SIG-M5 treated with dmso at 0.1 percent for 504 hours (cell line): ENCODE results near the gene DAGLA.

Source experiments
- DNase-seq: peaks from one replicate; lab custom pipeline; 2025; ENCODE audit not compliant: unreplicated experiment; lab: John Stamatoyannopoulos, UW

The DAGLA gene

DNA sequence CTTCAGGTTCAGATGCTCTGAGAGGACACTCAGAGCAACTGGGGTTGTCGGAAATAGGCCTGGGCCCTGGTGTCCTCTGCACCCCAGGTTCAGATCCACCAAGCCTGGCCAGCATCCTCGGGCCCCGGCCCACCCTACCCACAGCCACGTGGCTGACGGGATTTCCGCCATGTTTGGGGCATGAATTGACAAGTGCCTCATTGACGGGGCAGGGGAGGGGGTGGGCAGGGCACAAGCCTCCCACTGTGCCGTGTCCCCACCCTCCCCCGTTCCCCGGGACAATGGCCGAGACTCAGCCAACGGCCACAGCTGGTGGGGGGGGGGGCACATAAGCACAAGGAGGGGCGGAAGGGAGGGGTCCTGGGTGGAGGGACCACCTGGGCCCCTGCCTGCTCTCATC, 80.8 kb downstream of the DAGLA start:
- DNase-seq, result no peak

- no peak for DNase-seq
Measured at GRCh38 chr11:61761440-61762222, 81.4 kb downstream of the DAGLA start.

DNA sequence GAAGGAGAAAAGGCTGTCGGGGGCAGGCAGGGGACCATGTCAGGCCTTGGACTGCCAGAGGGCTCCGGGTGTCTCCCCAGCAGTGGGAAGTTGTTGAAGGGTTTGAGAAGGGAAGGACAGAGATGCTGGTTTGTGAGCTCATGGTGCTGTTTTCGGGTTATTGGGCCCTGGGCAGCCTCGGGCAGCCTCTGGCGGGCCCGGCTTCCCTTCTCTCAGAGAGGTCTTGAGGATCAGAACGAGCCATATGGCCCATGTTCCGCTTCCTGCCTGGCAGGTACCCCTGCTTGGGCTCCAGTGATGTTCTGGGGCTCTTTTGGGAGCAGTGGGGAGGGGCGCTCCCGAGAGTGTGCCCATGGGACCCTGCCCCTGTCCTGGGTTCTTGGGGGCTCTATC, 82.0 kb downstream of the DAGLA start:
- DNase-seq, result no peak

DNA sequence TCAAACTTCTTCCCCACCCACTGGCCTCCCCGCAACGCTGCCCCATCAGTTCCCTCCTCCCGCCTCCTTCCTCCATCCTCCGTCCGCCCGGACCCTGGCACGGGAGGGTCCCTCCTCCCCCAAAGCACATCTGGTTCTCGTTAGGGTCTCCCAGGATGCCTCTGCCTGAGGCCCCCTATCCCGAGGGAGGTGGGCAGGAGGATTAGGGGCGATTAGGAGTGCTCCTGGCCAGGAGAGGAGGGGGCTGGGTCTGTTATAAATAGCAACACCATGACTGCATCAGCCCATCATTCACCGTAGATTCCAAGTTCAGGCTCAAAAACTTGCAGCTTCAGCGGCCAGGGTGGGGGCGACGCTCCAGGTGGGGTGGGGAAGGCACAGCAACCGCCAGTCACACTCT, 82.6 kb downstream of the DAGLA start:
- no peak for DNase-seq

GRCh38 chr11:61763930-61764605, 83.9 kb downstream of the DAGLA start:
- no peak for DNase-seq

DNA sequence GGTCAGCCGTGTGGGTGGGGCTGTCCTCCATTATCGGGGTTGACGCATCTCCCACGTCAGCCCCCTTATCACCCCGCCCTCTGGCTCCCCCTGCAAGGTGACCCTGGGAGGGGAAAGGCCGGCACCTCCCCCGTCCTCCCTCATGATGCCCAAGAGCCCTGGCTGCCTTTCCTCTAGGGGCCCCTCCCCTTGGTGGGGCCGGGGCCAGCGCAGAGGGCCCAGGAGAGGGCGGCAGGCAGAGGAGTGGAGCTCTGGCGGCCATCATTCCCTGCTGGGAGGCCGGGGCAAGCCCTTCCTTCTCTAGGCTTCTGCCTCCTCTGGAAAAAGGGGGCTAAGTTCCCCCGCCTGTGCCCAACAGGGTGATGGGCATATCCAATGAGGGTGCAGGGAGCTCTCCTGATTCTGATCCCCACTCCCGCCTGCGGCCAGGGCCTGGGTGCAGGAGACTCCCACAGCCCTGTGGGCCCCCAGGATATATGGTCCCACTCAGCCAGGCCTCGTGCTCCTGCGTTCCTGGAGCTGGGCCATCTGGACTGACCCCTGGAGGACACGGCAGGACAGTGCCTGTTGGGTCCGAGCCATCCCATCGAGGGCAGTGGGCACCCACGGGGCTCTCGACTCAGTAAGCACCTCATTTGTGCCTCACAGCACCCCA, 84.5 kb downstream of the DAGLA start:
- no peak for DNase-seq

GRCh38 chr11:61765550-61766253, 85.5 kb downstream of the DAGLA start:
- no peak for DNase-seq

GRCh38 chr11:61766353-61766841, 86.2 kb downstream of the DAGLA start:
- DNase-seq, result no peak

- no peak for DNase-seq
Measured at GRCh38 chr11:61768376-61769076, 88.3 kb downstream of the DAGLA start.

DNA sequence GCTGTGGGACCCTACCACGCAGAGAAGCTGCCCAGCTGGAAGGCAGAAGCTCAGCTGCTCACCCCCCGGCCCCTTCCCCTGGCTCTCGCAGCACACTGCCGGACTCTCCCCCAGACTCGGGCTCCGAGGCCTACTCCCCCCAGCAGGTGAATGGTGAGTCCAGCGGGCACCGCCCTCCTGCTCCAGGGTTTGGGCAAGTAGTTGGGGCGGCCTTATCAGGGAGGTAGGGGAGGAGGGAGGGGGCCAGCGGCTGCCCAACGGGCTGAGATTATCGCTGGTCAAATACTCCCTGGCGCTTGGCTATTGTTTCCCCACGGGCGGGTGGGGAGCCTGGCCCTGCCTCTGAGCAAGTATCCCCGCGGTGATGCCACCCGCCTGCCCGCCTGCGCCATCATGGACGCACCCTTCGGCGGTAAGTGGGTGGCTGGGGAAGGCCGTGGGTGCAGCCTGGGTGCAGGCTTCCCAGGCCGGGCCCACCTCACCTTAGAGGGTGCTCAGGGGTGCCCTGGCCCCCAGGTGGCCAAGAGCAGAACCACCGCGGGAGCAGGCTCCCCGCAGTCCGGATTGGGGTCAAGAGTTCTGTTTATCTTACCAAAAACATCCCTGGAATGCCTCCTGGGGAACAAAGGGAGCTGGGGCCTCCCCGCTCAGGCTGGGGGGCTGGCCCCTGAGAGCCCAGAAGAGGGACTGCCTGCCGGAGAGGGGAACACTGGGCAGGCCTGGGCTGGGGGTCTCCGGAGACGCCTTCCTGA, 89.2 kb downstream of the DAGLA start:
- no peak for DNase-seq

DNA sequence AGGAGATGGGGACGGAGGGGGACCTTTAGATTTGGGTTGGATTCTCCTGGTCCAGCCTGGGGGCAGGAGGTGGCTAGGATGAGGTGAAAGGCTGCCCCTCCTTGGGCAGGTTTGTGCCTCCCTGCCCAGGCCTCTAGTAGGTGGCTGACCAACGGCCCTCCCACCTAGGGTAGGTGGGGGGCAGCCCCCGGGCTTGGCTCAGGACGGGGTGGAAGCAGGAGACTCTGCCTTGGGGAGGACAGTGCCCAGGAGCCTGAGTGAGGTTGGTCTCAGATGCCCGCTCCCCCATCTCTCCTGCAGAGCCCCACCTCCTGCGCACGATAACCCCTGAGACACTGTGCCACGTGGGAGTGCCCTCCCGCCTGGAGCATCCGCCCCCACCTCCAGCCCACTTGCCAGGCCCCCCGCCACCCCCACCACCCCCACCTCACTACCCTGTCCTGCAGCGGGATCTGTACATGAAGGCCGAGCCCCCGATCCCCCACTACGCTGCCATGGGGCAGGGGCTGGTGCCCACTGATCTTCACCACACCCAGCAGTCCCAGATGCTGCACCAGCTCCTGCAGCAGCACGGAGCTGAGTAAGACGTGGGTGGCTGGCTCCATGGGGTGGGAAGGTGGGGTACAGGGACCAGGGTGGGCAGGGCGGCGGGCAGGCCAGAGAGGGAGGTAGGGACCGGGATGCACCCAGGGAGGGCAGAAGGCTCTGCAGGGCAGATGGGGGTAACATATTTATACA, 89.9 kb downstream of the DAGLA start:
- no peak for DNase-seq

DNA sequence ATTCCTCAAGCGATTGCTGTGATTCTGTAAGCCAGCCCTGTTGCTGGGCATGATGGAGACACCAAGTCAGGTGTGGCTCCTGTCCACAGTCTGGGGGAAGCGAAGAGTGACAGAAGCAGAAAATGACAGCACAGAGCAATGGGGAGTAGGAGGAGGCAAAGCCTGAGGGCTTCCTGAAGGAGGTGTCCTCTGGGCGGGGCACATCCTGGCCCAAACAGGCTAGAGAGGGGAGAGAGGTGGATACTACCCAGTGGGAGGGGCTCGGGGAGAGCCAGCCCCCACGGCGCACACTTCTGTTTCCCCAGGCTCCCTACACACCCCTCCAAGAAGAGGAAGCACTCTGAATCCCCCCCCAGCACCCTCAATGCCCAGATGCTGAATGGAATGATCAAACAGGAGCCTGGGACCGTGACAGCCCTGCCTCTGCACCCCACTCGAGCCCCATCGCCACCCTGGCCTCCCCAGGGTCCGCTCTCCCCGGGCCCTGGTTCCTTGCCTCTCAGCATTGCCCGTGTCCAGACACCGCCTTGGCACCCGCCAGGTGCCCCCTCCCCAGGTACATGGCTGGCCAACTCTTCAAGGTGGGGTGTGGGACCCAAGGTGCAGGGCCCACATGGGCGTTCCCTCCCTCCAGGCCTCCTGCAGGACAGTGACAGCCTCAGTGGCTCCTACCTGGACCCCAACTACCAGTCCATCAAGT, 91.2 kb downstream of the DAGLA start:
- no peak for DNase-seq

GRCh38 chr11:61771985-61772455, 91.8 kb downstream of the DAGLA start:
- no peak for DNase-seq

DNA sequence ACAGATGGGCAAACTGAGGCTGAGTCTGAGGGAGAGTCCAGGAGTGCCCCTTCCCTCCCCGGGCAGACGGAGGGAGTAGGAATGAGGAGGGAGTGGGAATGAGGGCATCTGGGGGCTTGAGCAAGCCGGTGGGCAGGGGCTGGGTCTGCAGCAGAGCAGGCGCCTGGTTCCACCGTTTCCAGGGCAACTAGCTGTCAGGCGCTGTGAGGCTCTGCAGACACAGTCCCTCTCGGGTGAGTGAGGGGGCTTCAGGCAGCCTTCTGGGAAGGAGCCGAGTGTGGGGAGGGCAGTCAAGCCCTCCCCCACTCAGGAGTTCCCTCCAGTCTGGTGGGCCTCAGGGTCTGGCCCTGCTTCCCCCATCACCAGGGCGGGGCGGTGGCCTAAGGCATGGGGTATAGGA, 93.2 kb downstream of the DAGLA start:
- no peak for DNase-seq

GRCh38 chr11:61773809-61774208, 93.6 kb downstream of the DAGLA start:
- no peak for DNase-seq

DNA sequence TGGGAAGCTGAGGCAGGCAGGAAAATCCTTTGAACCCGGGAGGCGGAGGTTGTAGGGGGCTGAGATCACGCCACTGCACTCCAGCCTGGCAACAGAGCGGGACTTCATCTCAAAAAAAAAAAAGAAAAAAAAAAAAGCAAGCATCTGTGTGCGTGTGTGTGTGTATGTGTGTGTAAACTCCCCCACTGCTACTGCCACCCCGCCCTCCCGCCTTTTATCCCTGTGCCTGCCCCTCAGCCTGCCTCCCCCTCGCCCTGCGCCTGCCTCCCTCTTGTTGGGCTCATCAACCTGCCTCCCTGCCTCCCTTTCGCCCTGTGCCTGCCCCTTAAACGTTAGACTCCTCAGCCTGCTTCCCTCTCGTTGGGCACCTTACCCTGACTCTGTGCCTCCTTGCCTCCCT, 94.2 kb downstream of the DAGLA start:
- no peak for DNase-seq

DNA sequence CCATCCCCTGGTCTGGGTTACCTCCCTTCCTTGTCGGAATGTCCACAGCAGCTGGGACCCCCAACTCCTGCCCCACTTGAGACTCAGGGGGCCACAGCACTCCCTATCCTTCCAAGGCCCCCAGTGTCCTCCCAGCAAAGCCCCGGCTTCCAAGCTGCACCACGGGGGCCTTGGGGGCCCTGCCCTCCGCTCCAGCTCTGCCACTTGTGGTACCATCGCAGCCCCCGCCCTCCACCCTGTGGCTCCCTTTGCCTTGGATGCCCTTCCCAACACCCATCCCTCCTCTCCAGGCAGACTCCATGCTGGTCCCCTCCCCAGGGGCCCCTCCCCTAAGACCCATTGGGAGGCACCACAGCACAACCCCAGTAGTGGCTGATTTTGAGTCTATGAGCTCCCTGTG, 94.9 kb downstream of the DAGLA start:
- no peak for DNase-seq
